Measurements from ENCODE around the gene PFKFB3. TPM values are rescaled to one million over a fixed set of nuclear protein-coding genes. Genes with fewer than 3 reads are reported as not detected.

The PFKFB3 gene
- total RNA-seq, 2 donors from 2014 or later, result 31.2 to 34.5 TPM

DNA sequence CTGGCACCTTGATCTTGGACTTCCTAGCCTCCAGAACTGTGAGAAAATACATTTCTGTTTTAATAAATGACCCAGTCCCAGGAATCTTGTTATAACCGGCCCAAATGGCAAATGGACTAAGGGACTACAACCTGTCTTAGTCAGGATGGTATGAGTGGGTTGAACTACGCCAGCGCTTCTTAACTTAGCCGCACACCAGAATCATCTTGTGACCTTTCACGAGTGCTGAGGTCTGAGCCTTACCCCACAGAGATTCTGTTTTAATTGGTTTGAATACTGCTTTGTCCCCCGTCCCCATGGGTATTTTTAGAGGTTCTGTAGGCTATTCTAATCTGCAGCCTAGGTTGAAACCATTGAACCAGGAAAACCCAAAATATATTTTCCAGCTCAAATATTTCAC, 48.0 kb downstream of the PFKFB3 start:
- Histone ChIP-seq H3K9me3 (ENCODE audit: control insufficient read depth, low read length) (no peaks in the 10 kb centered on the region), H3K4me3 (ENCODE audit: low read length) (no peak overlapping the region), H3K4me1 (ENCODE audit: control insufficient read depth, insufficient read depth, low read length) (no peaks in the 10 kb centered on the region), H3K27ac (ENCODE audit: low read depth, low read length) (no peak overlapping the region), H3K9ac (ENCODE audit: extremely low read depth, low read length, poor library complexity, severe bottlenecking) (no peak overlapping the region), H3K36me3 (ENCODE audit: control insufficient read depth, insufficient read depth, low read length) (no peaks in the 10 kb centered on the region), H3K27me3 (ENCODE audit: control insufficient read depth, insufficient read depth, low read length, poor library complexity, severe bottlenecking) (no peaks in the 10 kb centered on the region)
- H3K27ac Mint-ChIP-seq, result no peak overlapping the region
- no peaks in the 10 kb centered on the region for H3K9me3 Mint-ChIP-seq
- H3K36me3 Mint-ChIP-seq (ENCODE audit: low read depth), result peaks cover 2% of the 10 kb centered on the region
- no peaks in the 10 kb centered on the region for H3K27me3 Mint-ChIP-seq (ENCODE audit: insufficient read depth)
- TF ChIP-seq, protein P1, sequence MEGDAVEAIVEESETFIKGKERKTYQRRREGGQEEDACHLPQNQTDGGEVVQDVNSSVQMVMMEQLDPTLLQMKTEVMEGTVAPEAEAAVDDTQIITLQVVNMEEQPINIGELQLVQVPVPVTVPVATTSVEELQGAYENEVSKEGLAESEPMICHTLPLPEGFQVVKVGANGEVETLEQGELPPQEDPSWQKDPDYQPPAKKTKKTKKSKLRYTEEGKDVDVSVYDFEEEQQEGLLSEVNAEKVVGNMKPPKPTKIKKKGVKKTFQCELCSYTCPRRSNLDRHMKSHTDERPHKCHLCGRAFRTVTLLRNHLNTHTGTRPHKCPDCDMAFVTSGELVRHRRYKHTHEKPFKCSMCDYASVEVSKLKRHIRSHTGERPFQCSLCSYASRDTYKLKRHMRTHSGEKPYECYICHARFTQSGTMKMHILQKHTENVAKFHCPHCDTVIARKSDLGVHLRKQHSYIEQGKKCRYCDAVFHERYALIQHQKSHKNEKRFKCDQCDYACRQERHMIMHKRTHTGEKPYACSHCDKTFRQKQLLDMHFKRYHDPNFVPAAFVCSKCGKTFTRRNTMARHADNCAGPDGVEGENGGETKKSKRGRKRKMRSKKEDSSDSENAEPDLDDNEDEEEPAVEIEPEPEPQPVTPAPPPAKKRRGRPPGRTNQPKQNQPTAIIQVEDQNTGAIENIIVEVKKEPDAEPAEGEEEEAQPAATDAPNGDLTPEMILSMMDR (conservative IDR thresholded peaks at IDR 0.05), result no peak
- H3K4me3 Mint-ChIP-seq, result no peak overlapping the region
- 79 to 80% methylated on average over 5 to 6 of the region's 6 CpGs for WGBS, 2 experiments (ENCODE audit: insufficient coverage in 1 of 2, insufficient read length in 1 of 2)
- H3K4me1 Mint-ChIP-seq, result no peaks in the 10 kb centered on the region
- DNase-seq, result no peak

DNA sequence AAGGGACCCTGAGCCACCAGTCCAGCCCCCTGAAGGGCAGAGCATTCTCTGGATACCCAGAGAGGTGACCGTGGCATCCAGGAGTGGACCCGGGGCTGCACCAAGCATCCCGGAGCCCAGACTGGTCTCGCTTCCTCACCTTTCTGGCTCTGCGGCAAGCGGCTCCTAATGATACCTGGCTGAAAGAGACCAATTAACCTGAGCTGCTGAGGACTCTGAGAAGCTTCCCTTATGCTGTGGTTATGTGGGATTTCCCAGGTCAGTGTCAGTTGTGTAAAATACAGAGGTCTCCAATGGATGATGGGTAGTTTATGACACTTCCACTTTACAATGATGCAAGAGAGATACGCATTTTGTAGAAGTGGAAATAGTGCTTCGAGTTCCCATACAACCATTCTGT, 51.5 kb downstream of the PFKFB3 start:
- Histone ChIP-seq H3K4me3 (ENCODE audit: low read length) (no peak overlapping the region), H3K27me3 (ENCODE audit: control insufficient read depth, insufficient read depth, low read length, poor library complexity, severe bottlenecking) (no peaks in the 10 kb centered on the region), H3K36me3 (ENCODE audit: control insufficient read depth, insufficient read depth, low read length) (no peaks in the 10 kb centered on the region), H3K9me3 (ENCODE audit: control insufficient read depth, low read length) (no peaks in the 10 kb centered on the region), H3K27ac (ENCODE audit: low read depth, low read length) (no peak overlapping the region), H3K4me1 (ENCODE audit: control insufficient read depth, insufficient read depth, low read length) (no peaks in the 10 kb centered on the region), H3K9ac (ENCODE audit: extremely low read depth, low read length, poor library complexity, severe bottlenecking) (no peak overlapping the region)
- Mint-ChIP-seq H3K27me3 (ENCODE audit: insufficient read depth) (no peaks in the 10 kb centered on the region), H3K4me1 (no peaks in the 10 kb centered on the region), H3K36me3 (ENCODE audit: low read depth) (no peaks in the 10 kb centered on the region), H3K9me3 (no peaks in the 10 kb centered on the region), H3K27ac (no peak overlapping the region), H3K4me3 (no peak overlapping the region)
- TF ChIP-seq, protein P1 (conservative IDR thresholded peaks at IDR 0.05), result no peak
- WGBS, 2 experiments (ENCODE audit: insufficient coverage in 1 of 2, insufficient read length in 1 of 2), result 85 to 95% methylated on average over 2 to 6 of the region's 8 CpGs
- DNase-seq, result no peak

DNA sequence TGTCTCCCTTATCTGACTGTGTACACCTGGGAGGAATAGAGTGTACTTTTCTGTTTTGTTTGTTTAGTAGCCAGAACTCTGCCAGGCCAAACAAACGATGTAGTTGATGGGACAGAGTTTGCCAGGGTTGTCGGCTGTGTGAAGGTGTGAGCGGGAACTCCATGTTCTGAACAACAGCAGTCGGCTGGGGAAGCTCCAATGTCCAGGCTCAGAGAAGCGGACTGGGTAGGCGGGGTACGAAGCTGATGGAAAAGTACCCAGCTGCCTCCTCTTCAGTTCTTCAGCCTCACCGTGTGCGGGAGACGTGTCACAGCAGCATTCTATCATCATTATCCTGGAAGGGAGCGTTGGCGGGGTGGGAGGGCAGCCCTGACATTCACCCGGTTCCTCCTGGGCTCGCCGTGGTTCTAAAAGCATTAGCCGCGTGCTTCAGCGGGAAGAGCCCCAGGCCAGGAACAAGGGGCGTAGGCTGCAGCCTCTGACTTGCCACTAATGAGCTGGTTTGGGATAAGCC, 52.9 kb downstream of the PFKFB3 start:
- H3K4me3 ChIP-seq (ENCODE audit: low read length), result no peak overlapping the region
- H3K4me1 ChIP-seq (ENCODE audit: control insufficient read depth, insufficient read depth, low read length), result no peaks in the 10 kb centered on the region
- TF ChIP-seq, protein P1 (conservative IDR thresholded peaks at IDR 0.05), result no peak
- no peaks in the 10 kb centered on the region for H3K27me3 ChIP-seq (ENCODE audit: control insufficient read depth, insufficient read depth, low read length, poor library complexity, severe bottlenecking)
- Mint-ChIP-seq H3K4me3 (no peak overlapping the region), H3K27ac (no peak overlapping the region), H3K4me1 (no peaks in the 10 kb centered on the region), H3K36me3 (ENCODE audit: low read depth) (no peaks in the 10 kb centered on the region), H3K27me3 (ENCODE audit: insufficient read depth) (no peaks in the 10 kb centered on the region), H3K9me3 (peaks cover 4% of the 10 kb centered on the region)
- H3K27ac ChIP-seq (ENCODE audit: low read depth, low read length), result no peak overlapping the region
- peaks cover under 1% of the 10 kb centered on the region for H3K9me3 ChIP-seq (ENCODE audit: control insufficient read depth, low read length)
- 91 to 94% methylated on average over 11 to 19 of the region's 19 CpGs for WGBS, 2 experiments (ENCODE audit: insufficient coverage in 1 of 2, insufficient read length in 1 of 2)
- no peak overlapping the region for H3K9ac ChIP-seq (ENCODE audit: extremely low read depth, low read length, poor library complexity, severe bottlenecking)
- H3K36me3 ChIP-seq (ENCODE audit: control insufficient read depth, insufficient read depth, low read length), result no peaks in the 10 kb centered on the region
- peak; percentile 27 for DNase-seq
